Measurements from ENCODE around the gene LRRN2. TPM values are rescaled to one million over a fixed set of nuclear protein-coding genes. Genes with fewer than 3 reads are reported as not detected.

LRRN2 gene
- total and polyA plus RNA-seq, 9 of the 15 experiments (the other 6 are each of a cell fraction or from before 2014, with no cell fraction given) = 0.05 TPM; not detected in 8

GRCh38 chr1:204703826-204704612 is 18.5 kb upstream of the LRRN2 start:
- Histone ChIP-seq H3K36me3 (ENCODE audit: control insufficient read depth, insufficient read depth, low read length) (no peaks in the 10 kb centered on the region), H3K4me1 (replicated peaks in 1 of 2; ENCODE audit: control insufficient read depth in 2 of 2, insufficient read depth in 2 of 2, low read length in 2 of 2) (peaks cover 23 to 50% of the 10 kb centered on the region in 2 experiments), H4K20me1 (replicated peaks; ENCODE audit: control insufficient read depth, insufficient read depth, low read length) (no peaks in the 10 kb centered on the region), H3K9me3 (replicated peaks; ENCODE audit: control insufficient read depth, insufficient read depth, low read depth, low read length) (no peaks in the 10 kb centered on the region), H3K4me3 (no peak overlapping the region), H3K9me1 (ENCODE audit: control insufficient read depth, insufficient read depth, low read length) (no peaks in the 10 kb centered on the region), H3K79me2 (ENCODE audit: control insufficient read depth, insufficient read depth, low read length) (no peaks in the 10 kb centered on the region), H3K27ac (ENCODE audit: extremely low read depth, low read depth, low read length) (no peak overlapping the region), H2AFZ (ENCODE audit: low read depth, low read length) (no peak overlapping the region), H3K4me2 (ENCODE audit: insufficient read depth, low read length) (no peak overlapping the region), H3K9ac (ENCODE audit: insufficient read depth in 1 of 2, low read depth in 2 of 2, low read length in 2 of 2) (no peak overlapping the region), H3K27me3 (ENCODE audit: control insufficient read depth in 2 of 2, insufficient read depth in 2 of 2, low read length in 2 of 2) (no peaks in the 10 kb centered on the region)
- ChIA-PET CTCF (ENCODE audit: low intra/inter-chr PET ratio) (no interaction called here), POLR2A (interaction anchor here (0.8 to 1.3 kb wide), 4 partner anchors 11 to 189 kb away, joined by 3 to 7 read pairs (median 4); no protein-coding TSS in a partner anchor)
- TF ChIP-seq FIP1L1 (IDR thresholded peaks at IDR 0.05; ENCODE audit: low read depth, low read length, poor library complexity, severe bottlenecking) = no peak
- 0 out of 2 replicates have a peak, but pooled peaks have one; percentile 12 for TF ChIP-seq IRF2 (CRISPR knock-in tag; IDR thresholded peaks at IDR 0.05)
- TF ChIP-seq PKNOX1 (IDR thresholded peaks at IDR 0.05) = no peak
- TF ChIP-seq RCOR1 (IDR thresholded peaks at IDR 0.05; ENCODE audit: borderline replicate concordance in 1 of 2, low read depth in 2 of 2, low read length in 2 of 2) = no peak
- FAIRE-seq (no peak), ATAC-seq (no peak), DNase-seq (ENCODE audit: extremely low read depth in 1 of 4, low spot score in 3 of 4) (no peak)
- in situ Hi-C loops (cut with MboI) = no loop called here
- 80% methylated on average over 16 of the region's 16 CpGs for WGBS (ENCODE audit: insufficient coverage, low coverage, missing lambda C conversion rate)
- intact Hi-C loops (cut with micrococcal nuclease) = no loop called here
- no TSS peak for BruUV-seq (replicated peaks)

Data from K562 (cell line).